Measurements from ENCODE around the gene SLF2. TPM values are rescaled to one million over a fixed set of nuclear protein-coding genes. Genes with fewer than 3 reads are reported as not detected.
A peak's percentile ranks its signal among the peaks of the same experiment; 100 is the strongest.

SLF2 gene
- total and polyA plus RNA-seq, 2 of the 13 experiments (the other 11 are each of a cell fraction or from before 2014, with no cell fraction given): 12.2 to 48.1 TPM

- TF ChIP-seq ZBTB10 (CRISPR knock-in tag; IDR thresholded peaks at IDR 0.05; ENCODE audit: borderline replicate concordance) (peak; percentile 41; the same call in 1 of the 2 replicates), ZNF142 (CRISPR knock-in tag; IDR thresholded peaks at IDR 0.05) (no peak; the same call in 1 of the 2 replicates), SIN3A (IDR thresholded peaks at IDR 0.05; ENCODE audit: borderline replicate concordance, low read depth, low read length) (0 out of 2 replicates have a peak, but pooled peaks have one; percentile 40), KAT8 (CRISPR knock-in tag; IDR thresholded peaks at IDR 0.05) (peak; percentile 69; the same call in 1 of the 2 replicates), TEAD2 (CRISPR knock-in tag; IDR thresholded peaks at IDR 0.05) (no peak), ZNF431 (CRISPR knock-in tag; IDR thresholded peaks at IDR 0.05; ENCODE audit: borderline replicate concordance, low read depth) (peak; percentile 36), ZFP36L1 (CRISPR knock-in tag; IDR thresholded peaks at IDR 0.05) (no peak), RXRB (CRISPR knock-in tag; IDR thresholded peaks at IDR 0.05; ENCODE audit: borderline replicate concordance) (peak; percentile 42; the same call in 1 of the 2 replicates), ZNF326 (CRISPR knock-in tag; IDR thresholded peaks at IDR 0.05; ENCODE audit: borderline replicate concordance) (no peak), SUZ12 (IDR thresholded peaks at IDR 0.05; ENCODE audit: low read depth, low read length) (no peak), ELF1 (CRISPR knock-in tag; IDR thresholded peaks at IDR 0.05) (0 out of 2 replicates have a peak, but pooled peaks have one; percentile 32), ZFP37 (CRISPR knock-in tag; IDR thresholded peaks at IDR 0.05; ENCODE audit: borderline replicate concordance) (peak; percentile 66; the same call in 1 of the 2 replicates), ZNF710 (CRISPR knock-in tag; IDR thresholded peaks at IDR 0.05; ENCODE audit: borderline replicate concordance) (no peak), ERF (CRISPR knock-in tag; IDR thresholded peaks at IDR 0.05) (peak; percentile 16; the same call in 1 of the 2 replicates), YEATS2 (CRISPR knock-in tag; IDR thresholded peaks at IDR 0.05; ENCODE audit: borderline replicate concordance) (0 out of 2 replicates have a peak, but pooled peaks have one; percentile 41), ZFX (CRISPR knock-in tag; IDR thresholded peaks at IDR 0.05; ENCODE audit: low read depth) (peak; percentile 84), TP53 (CRISPR knock-in tag; conservative IDR thresholded peaks at IDR 0.05) (no peak)
Observed at GRCh38 chr10:100997360-100998182, 84.8 kb downstream of the SLF2 start (continued).

Measured in HepG2 (cell line).